ENCODE data around the gene RIPK4.
A peak's percentile ranks its signal among the peaks of the same experiment; 100 is the strongest.

DNA sequence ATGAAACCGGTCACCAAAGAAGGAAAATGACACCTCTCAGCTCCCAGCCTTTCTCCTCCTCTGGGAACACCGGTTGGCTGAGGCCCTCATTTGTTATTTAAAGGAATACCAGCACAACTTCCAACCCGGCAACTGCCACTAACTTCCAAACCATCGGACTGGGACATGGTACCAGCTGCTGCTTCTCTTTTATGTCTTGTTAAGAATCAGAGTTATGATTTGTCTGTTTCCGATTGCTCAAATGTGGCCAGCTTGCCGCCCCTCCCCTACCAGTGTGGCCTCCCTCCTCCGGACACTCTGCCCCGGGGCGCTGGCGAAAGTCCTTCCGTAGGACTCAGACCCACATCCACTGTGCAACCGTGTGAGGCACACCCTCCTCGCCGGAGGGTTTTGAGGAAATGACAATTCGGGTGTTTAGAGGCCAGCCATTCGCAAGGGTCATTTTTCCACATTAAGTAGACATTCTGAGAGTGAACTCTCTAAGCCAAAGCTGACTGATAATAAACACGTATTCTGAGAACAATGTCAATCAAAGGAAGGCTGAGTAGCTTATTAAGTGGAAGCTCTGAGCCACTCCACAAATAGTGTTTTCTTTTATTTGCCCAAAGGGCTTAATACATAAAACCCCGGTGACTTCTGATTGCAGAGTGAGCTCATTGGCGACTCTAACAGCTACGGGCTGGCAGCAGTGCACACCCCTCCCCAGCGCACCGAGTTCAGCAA is 5.5 kb downstream of the RIPK4 start:
- no peak for TF ChIP-seq POLR2A (IDR thresholded peaks at IDR 0.05; ENCODE audit: low read depth)
- peak; percentile 17 to 19 for TF ChIP-seq POLR2AphosphoS5 (IDR thresholded peaks at IDR 0.05)
- TF ChIP-seq, protein P1, sequence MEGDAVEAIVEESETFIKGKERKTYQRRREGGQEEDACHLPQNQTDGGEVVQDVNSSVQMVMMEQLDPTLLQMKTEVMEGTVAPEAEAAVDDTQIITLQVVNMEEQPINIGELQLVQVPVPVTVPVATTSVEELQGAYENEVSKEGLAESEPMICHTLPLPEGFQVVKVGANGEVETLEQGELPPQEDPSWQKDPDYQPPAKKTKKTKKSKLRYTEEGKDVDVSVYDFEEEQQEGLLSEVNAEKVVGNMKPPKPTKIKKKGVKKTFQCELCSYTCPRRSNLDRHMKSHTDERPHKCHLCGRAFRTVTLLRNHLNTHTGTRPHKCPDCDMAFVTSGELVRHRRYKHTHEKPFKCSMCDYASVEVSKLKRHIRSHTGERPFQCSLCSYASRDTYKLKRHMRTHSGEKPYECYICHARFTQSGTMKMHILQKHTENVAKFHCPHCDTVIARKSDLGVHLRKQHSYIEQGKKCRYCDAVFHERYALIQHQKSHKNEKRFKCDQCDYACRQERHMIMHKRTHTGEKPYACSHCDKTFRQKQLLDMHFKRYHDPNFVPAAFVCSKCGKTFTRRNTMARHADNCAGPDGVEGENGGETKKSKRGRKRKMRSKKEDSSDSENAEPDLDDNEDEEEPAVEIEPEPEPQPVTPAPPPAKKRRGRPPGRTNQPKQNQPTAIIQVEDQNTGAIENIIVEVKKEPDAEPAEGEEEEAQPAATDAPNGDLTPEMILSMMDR (IDR thresholded peaks at IDR 0.05), result no peak
- TF ChIP-seq EP300 (IDR thresholded peaks at IDR 0.05), result no peak

Data from esophagus muscularis mucosa (tissue), 4 donors.